GM21723 (cell line): ENCODE measurements around the gene USP2.

Source experiments
- ATAC-seq: cut with Tn5 transposase; IDR thresholded peaks from one replicate; pipeline ENCODE4 v1.9.1; 2021; ENCODE audit warnings: mild to moderate bottlenecking, moderate library complexity; ENCODE audit not compliant: unreplicated experiment

The USP2 gene

DNA sequence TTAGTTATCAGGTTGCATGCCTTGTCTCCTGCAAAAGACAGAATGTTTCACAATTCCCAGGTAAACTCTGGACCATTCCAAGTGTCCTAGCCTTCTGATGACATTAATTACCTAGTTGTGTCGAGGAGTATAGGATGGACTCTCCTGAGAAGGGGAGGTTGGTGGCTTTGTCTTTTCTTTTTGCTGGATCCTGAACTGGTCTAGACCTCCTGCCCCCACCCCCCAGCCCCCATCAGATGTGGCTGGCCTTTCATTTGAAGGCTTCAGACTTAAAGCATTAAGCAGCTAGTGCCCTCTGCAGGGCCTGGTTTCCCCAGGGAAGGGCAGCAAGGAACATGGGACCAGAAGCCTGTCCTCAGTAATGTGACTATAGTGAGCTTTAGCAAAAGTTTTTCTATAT is 74.3 kb downstream of the USP2 start:
- no peak for ATAC-seq

DNA sequence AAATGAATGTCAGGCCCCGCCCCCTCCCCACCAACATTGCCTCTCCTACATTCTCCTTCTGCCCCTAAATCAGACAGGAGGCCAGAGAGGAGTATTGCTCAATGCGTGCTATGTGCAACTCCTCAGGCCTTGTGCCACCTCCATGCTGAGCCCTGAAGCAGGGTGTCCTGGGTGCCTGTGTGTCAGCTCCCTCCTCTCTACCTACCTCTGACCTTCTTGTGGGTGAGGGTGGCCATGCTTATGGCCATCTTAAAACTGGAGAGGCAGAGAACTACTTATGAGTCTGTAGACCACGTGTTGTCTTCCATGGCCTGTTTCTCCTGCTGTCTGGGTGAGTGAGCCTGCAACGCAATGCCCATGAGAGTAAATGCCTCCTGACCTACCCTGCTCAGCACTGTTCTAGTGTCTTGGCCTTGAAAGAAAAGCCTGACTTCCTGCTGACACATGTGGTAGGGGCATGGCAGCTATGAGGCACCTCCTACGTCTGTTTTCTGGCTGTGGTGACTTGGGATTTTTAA is 75.1 kb downstream of the USP2 start:
- ATAC-seq: no peak

DNA sequence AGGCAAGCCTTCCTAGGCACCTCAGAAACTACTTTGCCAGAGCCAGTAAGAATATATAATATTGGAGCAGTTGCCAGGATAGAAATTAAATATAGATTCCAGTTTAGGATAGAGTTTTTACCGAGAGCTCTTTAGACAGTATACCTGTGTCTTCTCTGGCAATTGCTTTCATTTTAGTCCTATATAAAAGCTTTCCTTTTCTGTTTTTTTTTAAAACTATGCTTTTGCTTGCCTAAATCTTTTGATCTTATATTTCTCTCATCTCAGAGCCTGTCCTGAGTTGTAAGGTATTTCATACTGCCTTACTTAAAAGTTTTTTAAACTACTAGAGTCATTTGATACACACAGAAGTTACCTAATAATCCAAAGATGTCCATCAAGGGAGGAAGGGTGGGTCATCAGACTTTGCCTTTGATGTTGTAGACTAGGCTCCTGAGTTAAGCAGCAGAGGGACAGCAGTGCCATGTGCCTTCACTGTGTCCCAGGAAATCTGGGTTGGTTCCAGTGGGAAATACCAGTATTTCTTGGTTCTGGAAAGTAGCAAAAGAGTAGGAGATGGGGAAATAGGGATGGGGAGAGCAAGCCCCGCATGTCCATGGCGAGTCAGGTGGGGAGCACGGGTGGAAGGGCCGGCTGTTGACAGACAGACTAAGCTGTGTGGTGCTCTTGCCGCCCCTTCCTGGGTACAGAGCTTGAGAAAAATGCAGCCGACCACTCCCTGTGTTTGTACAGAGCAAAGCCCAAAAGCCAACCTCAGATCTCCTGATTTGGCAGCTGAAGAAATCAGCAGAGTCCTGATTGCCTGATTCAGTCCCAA is 75.7 kb downstream of the USP2 start:
- no peak for ATAC-seq
